Heart right ventricle (tissue), 16 donors: ENCODE measurements around the gene WWP2. TPM values are rescaled to one million over a fixed set of nuclear protein-coding genes. Genes with fewer than 3 reads are reported as not detected.

Experiments used
- ATAC-seq, 8 donors: fragments of 200-7000 bp; cut with Tn5 transposase; one replicate each; pipeline ENCODE4 v1.9.1; 2020; ENCODE audit warnings: mild to moderate bottlenecking in 8 of 8, moderate library complexity in 8 of 8, moderate number of reproducible peaks in 1 of 8
- DNase-seq, 2 donors: peaks; one replicate each; pipeline ENCODE4 v3.0.0-alpha.2; 2020
- H3K27ac ChIP-seq, 10 donors: fragments of 200-600 bp; sonication (generic) in 2 of 10; one replicate each; pipeline versions ENCODE4 v1.5.0 to v1.8.0; 2020 to 2022; ENCODE audit warnings: mild to moderate bottlenecking in 3 of 10
- H3K27me3 ChIP-seq, 7 donors: fragments of 200-600 bp; one replicate each; pipeline ENCODE4 v1.8.0; 2021 to 2022; ENCODE audit warnings: mild to moderate bottlenecking in 2 of 7
- H3K36me3 ChIP-seq, 9 donors: fragments of 200-600 bp; sonication (generic) in 1 of 9; one replicate each; pipeline versions ENCODE4 v1.5.0 to v1.8.0; 2020 to 2022; ENCODE audit warnings: mild to moderate bottlenecking in 2 of 9
- H3K4me1 ChIP-seq, 9 donors: fragments of 200-600 bp; sonication (generic) in 1 of 9; one replicate each; pipeline versions ENCODE4 v1.5.0 to v1.8.0; 2020 to 2022; ENCODE audit warnings: mild to moderate bottlenecking in 4 of 9
- H3K4me3 ChIP-seq, 10 donors: fragments of 200-600 bp; sonication (generic) in 2 of 10; one replicate each; pipeline versions ENCODE4 v1.5.0 to v1.8.0; 2020 to 2022; ENCODE audit warnings: mild to moderate bottlenecking in 7 of 10, moderate library complexity in 2 of 10
- H3K9me3 ChIP-seq, 11 donors: fragments of 200-600 bp in 10 of 11; sonication (generic) in 2 of 11; one replicate each; pipeline versions ENCODE4 v1.5.0 to v1.8.0; 2013 to 2022; ENCODE audit warnings: mild to moderate bottlenecking in 2 of 11, control low read depth in 1 of 11, moderate library complexity in 1 of 11
- WGBS, 2 donors: extraction: QIAGEN DNeasy Blood & Tissue Kit; methylation state at CpG; one replicate each; pipeline ENCODE4 v1.1.7; 2013; ENCODE audit warnings: inconsistent platforms in 1 of 2; 5-methylcytosine and 5-hydroxymethylcytosine counted together
- intact Hi-C, 10 donors: fragments of 100-400 bp; cut with DNase I; formaldehyde crosslinking; loops; one replicate each; pipeline versions ENCODE4 v1.11.1 to v1.14.2; 2022
- polyA plus RNA-seq, 2 donors: library from polyadenylated mRNA; stranded (reverse); fragments of 200-250 nt; gene quantifications; one replicate each; pipeline ENCODE4 v1.2.3, GENCODE V29; 2013
- total RNA-seq, 10 donors: library from RNA; stranded (reverse); fragmentation: NEBNext Ultra II Directional in 3 of 10; extraction: Animal tissue kit (Norgen Biotek cat#: 25700) in 3 of 10; gene quantifications; one replicate each; pipeline versions ENCODE4 v1.2.1 to v1.2.4, GENCODE V29; 2021 to 2023
- TF ChIP-seq, protein P1 (sequence below), 9 donors: fragments of 200-600 bp; sonication (generic) in 2 of 9; IDR thresholded peaks; one replicate each; pipeline versions ENCODE4 v1.5.0 to v1.8.0; 2021 to 2022; ENCODE audit warnings: antibody characterized with exemption in 9 of 9, mild to moderate bottlenecking in 5 of 9, moderate library complexity in 1 of 9
- donor health status: Arrhythmogenic right ventricular cardiomyopathy.
- donor health status: ischemic (EF 13 %, LVEDD 7.1; RV severe dilation, severe dysfunction).
- donor health status: healthy with polysubstance abuse.
- donor health status: DM: no; HTN: yes; CAD: no.
- donor health status: DM: no; HTN: no; CAD: no.
- donor health status: ischemic (EF 25% LVEDD 6.9; RV normal size, moderate dysfunction).
- donor health status: ischemic (EF 25% LVEDD 5.7; RV mildly dilated, moderate dysfunction).
- donor health status: healthy.
- donor health status: DM: yes; HTN: yes; CAD: no.
- donor health status: Ischemic cardiomyopathy.
- donor health status: ischemic (EF 35%, LVEDD 5.7; RV mildly dilated, moderate dysfunction).
- donor health status: nonischemic (EF 11% LVEDD 7.7; RV severe dilation, severe dysfunction).
- donor health status: DM: yes; HTN: yes; CAD: no.
- donor health status: PGD.
- donor health status: ischemic (EF 29% LVEDD 5.4; RV normal size, mild dysfunction).
- donor health status: nonischemic (EF 23%, LVEDD 6.1; RV moderate dilation, normal function).

Gene WWP2
- total and polyA plus RNA-seq, 12 donors = 9.0 to 31.1 (median 20.7) TPM

DNA sequence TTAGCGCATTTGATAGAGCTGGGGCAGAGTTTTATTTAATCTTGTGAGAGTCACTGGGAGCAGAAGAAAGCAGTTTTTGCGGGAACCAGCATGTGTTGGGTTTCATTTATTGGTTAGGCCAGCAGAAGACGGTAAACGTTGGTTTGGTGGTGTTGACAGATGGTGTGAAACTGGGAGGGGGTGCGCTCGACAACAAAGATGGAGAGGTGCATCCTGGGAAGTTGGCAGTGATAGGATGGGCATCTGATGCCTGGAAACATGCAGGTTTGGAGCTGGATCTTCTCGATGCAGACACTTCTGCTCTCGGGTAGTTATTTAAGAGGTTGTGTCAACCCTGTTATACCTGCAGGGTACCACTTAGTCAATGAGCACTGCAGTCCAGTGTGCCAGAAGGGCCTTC is 164.1 kb downstream of the WWP2 start:
- ATAC-seq = no peak

DNA sequence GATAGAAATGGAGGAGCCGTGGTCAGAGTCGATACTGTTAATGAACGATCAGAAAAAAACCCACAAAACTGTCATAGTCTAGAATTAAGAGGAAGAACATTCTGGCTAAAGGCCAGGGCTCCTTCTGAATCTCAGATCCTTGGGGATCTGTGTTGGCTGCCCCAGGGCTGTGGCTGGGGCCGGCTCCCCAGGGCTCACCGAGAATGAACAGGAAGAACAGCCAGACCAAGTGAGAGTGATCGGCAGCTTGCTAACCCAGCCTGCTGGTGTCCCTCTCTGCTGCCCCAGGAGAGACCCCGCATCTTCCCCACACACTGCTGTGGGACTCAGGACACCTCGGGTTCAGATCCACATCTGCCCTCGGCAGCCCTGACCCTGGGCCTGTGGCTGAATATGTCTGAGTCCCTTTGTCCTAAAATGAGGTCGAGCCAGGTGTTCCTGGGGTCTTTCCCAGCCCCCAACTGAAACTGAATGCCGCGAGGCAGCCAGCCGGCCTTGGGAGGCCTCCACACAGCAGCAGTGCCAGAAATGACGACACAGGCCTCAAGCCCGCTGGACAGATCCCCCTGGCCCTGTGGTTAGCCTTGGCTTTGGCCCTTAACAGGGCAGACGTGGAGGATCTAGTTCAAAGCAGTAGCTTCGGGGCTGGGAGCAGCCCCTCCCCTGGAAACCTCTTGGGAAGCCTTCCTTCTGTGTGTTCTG is 165.1 kb downstream of the WWP2 start:
- peak overlapping the region in 7 of 10 donors; percentile 8 to 59 (median 52) for H3K4me3 ChIP-seq
- peak overlapping the region; percentile 17 to 95 (median 72) for H3K27ac ChIP-seq
- DNase-seq (peak; percentile 66 to 72), ATAC-seq (peak; percentile 62 to 77 (median 64))
- no peaks in the 10 kb centered on the region for H3K9me3 ChIP-seq
- peaks cover 0 to 54% (median 23%) of the 10 kb centered on the region in 9 donors for H3K36me3 ChIP-seq
- intact Hi-C loops = loop anchor here in 3 of 10 donors (5.0 to 10.0 kb wide), 4 partner anchors 35 to 65 kb away; no protein-coding TSS in a partner anchor
- peaks cover 10 to 71% (median 37%) of the 10 kb centered on the region in 9 donors for H3K4me1 ChIP-seq
- H3K27me3 ChIP-seq = no peaks in the 10 kb centered on the region
- TF ChIP-seq, protein P1, sequence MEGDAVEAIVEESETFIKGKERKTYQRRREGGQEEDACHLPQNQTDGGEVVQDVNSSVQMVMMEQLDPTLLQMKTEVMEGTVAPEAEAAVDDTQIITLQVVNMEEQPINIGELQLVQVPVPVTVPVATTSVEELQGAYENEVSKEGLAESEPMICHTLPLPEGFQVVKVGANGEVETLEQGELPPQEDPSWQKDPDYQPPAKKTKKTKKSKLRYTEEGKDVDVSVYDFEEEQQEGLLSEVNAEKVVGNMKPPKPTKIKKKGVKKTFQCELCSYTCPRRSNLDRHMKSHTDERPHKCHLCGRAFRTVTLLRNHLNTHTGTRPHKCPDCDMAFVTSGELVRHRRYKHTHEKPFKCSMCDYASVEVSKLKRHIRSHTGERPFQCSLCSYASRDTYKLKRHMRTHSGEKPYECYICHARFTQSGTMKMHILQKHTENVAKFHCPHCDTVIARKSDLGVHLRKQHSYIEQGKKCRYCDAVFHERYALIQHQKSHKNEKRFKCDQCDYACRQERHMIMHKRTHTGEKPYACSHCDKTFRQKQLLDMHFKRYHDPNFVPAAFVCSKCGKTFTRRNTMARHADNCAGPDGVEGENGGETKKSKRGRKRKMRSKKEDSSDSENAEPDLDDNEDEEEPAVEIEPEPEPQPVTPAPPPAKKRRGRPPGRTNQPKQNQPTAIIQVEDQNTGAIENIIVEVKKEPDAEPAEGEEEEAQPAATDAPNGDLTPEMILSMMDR (IDR thresholded peaks at IDR 0.05) = no peak
- WGBS, 2 donors = 41 to 46% methylated on average over 17 of the region's 17 CpGs

More for the DNA sequence above, 164.1 kb downstream of the WWP2 start:
- DNase-seq = no peak
- H3K9me3 ChIP-seq = no peaks in the 10 kb centered on the region
- H3K27me3 ChIP-seq = no peaks in the 10 kb centered on the region
- intact Hi-C loops = loop anchor here in 3 of 10 donors (5.0 to 10.0 kb wide), 4 partner anchors 34 to 64 kb away; no protein-coding TSS in a partner anchor
- TF ChIP-seq, protein P1 (IDR thresholded peaks at IDR 0.05) = no peak
- H3K4me3 ChIP-seq = peak overlapping the region in 5 of 10 donors; percentile 48 to 59 (median 52)
- 84 to 89% methylated on average over 8 of the region's 8 CpGs for WGBS, 2 donors
- peaks cover 10 to 76% (median 37%) of the 10 kb centered on the region in 9 donors for H3K4me1 ChIP-seq
- peak overlapping the region in 6 of 10 donors; percentile 64 to 95 (median 88) for H3K27ac ChIP-seq
- H3K36me3 ChIP-seq = peaks cover 0 to 44% (median 14%) of the 10 kb centered on the region in 9 donors

DNA sequence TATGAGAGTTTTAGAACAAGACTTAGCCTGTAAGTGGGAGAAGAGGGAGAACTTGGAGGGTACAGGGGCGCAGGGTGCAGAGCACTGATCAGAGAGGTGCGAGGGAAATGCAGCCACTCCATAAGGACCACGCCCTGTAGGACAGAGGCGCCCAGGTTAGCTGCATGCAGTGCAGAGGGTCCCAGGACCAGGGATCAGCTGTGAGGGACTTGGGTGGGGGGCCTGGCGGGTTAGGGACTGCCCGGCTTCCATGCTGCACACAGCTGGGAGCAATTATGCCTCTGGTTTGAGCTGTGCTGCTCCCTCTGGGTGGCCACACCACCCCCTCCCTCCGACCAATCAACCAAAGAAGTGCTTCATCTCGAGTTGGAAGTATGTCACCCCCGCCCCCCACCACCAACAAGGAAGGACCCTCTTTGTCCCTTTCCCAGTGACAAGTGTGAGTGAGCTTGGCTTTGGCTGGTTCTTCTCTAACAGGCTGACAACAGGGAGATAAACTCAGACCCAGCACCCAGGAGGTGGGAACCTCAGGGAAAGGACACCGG is 166.8 kb downstream of the WWP2 start:
- no peak overlapping the region for H3K4me3 ChIP-seq
- peak overlapping the region in 1 of 10 donors; percentile 70 for H3K27ac ChIP-seq
- H3K36me3 ChIP-seq = peaks cover 0 to 71% (median 37%) of the 10 kb centered on the region in 9 donors
- TF ChIP-seq, protein P1 (IDR thresholded peaks at IDR 0.05) = no peak
- 86 to 92% methylated on average over 10 of the region's 10 CpGs for WGBS, 2 donors
- DNase-seq (no peak), ATAC-seq (no peak)
- no peaks in the 10 kb centered on the region for H3K27me3 ChIP-seq
- H3K9me3 ChIP-seq = no peaks in the 10 kb centered on the region
- peaks cover 10 to 62% (median 37%) of the 10 kb centered on the region in 9 donors for H3K4me1 ChIP-seq
- intact Hi-C loops = loop anchor here in 5 of 10 donors (2.0 to 10.0 kb wide), 6 partner anchors 37 to 134 kb away; no protein-coding TSS in a partner anchor

DNA sequence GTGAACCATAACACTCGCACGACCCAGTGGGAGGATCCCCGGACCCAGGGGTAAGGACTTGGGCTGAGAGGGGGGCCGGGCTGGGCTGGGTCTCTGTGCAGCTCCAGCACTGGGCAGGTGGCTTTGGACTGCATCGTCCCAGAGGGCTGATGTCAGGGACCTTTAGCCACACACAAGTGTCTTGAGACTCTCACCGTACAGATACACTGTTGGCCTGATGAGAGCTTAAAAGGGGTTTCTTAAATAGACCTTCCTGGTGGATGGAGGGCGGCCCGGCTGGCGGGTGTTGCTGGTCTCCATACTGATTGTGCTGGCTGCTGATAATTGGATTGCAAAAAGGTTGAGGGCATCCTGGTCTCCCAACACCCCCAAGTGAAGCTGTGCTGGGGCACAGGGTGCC is 167.3 kb downstream of the WWP2 start:
- DNase-seq = no peak
- Histone ChIP-seq H3K27ac (peak overlapping the region in 1 of 10 donors; percentile 6), H3K4me3 (no peak overlapping the region), H3K27me3 (no peaks in the 10 kb centered on the region), H3K36me3 (peaks cover 0 to 76% (median 42%) of the 10 kb centered on the region in 9 donors), H3K4me1 (peaks cover 10 to 57% (median 37%) of the 10 kb centered on the region in 9 donors), H3K9me3 (no peaks in the 10 kb centered on the region)
- intact Hi-C loops = loop anchor here in 5 of 10 donors (2.0 to 10.0 kb wide), 6 partner anchors 37 to 135 kb away; no protein-coding TSS in a partner anchor
- 85 to 91% methylated on average over 9 of the region's 9 CpGs for WGBS, 2 donors
- TF ChIP-seq, protein P1 (IDR thresholded peaks at IDR 0.05) = no peak
- ATAC-seq = no peak
